GM18951 (cell line): Measurements from ENCODE around the gene ERGIC2.
"Not testable (repeated sequence)": the region's sequence is repeated elsewhere in the genome, so short reads cannot be mapped to it uniquely, and the experiment has no call there.

ENCODE experiments used
- POLR2A ChIP-seq: IDR thresholded peaks from 4 replicates; pipeline ENCODE4 v1.6.1; 2011; ENCODE audit warnings: mild to moderate bottlenecking; ENCODE audit not compliant: insufficient read length, insufficient read depth; ENCODE audit errors: extremely low read depth
- in situ Hi-C: fragments of 300-500 bp; cut with MboI; formaldehyde crosslinking; loops from one replicate; pipeline ENCODE4 v1.12.0; 2022; ENCODE audit warnings: low sequenced_read_pairs, mixed read lengths, inconsistent platforms; ENCODE audit not compliant: unreplicated experiment

ERGIC2 gene

DNA sequence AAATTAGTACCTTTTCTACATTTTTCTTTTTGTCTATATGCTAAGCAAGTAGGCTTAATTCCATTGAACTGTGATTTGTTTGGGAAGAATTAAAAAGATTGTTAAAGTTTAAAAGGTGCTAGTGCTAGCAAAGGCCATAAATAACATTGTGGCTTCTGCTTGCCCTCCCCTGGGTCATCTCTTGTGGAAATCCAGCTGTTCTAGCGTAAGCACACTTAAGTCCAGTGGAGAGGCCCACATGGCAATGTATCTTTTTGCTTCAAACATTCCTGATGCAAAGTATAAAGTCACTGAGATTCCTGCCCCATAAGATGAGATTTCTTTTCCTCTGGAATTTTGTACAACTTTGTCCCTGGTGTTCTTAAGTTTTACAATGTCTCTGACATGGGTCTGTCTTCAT is 14.4 kb upstream of the ERGIC2 start:
- in situ Hi-C loops: no loop called here
- TF ChIP-seq POLR2A: no peak

DNA sequence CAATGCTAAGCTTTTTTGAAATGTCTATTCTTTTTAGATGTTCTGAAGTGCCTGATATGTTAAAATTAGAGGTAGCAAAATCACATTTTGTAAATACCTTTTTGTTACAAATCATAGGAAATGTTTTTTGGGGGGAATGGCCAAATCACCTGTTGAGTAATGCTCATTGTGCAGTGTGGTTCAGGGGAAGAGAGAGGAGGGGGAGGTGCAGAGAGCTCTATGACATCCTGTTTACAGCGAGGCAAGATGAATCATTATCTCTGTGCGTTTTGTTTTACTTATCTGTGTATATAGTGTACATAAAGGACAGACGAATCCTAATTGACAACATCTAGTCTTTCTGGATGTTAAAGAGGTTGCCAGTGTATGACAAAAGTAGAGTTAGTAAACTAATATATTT is 9.4 kb upstream of the ERGIC2 start:
- in situ Hi-C loops: not testable (repeated sequence)

- TF ChIP-seq POLR2A: no peak
- in situ Hi-C loops: no loop called here
These were observed 8.4 kb upstream of the ERGIC2 start for GRCh38 chr12:29389295-29389919.

DNA sequence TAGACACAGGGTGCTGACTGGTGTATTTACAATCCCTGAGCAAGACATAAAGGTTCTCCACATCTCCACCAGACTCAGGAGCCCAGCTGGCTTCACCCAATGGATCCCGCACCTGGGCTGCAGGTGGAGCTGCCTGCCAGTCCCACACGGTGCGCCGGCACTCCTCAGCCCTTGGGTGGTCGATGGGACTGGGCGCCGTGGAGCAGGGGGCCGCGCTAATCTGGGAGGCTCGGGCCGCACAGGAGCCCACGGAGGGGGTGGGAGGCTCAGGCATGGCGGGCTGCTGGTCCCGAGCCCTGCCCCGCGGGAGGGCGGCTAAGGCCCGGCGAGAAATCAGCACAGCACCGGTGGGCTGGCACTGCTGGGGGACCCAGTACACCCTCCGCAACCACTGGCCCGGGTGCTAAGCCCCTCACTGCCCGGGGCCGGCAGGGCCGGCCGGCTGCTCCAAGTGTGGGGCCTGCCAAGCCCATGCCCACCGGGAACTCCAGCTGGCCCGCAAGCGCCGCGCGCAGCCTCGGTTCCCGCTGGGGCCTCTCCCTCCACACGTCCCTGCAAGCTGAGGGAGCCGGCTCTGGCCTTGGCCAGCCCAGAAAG is 5.2 kb upstream of the ERGIC2 start:
- in situ Hi-C loops: not testable (repeated sequence)

DNA sequence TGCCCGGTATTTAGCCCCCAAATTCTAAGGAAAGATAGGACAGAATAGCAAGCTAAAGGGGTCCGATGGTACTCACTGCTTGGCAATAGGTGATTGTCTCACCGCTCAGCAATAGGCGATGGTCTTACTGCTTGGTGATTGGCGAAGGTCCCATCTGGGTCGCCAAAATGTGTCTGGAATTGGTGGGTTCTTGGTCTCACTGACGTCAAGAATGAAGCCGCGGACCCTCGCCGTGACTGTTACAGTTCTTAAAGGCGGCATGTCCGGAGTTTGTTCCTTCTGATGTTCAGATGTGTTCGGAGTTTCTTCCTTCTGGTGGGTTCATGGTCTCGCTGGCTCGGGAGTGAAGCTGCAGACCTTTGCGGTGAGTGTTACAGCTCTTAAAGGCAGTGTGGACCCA is 4.2 kb upstream of the ERGIC2 start:
- in situ Hi-C loops: not testable (repeated sequence)

- in situ Hi-C loops: no loop called here
- no peak for TF ChIP-seq POLR2A
These were observed 1.3 kb upstream of the ERGIC2 start for GRCh38 chr12:29382251-29382650.

DNA sequence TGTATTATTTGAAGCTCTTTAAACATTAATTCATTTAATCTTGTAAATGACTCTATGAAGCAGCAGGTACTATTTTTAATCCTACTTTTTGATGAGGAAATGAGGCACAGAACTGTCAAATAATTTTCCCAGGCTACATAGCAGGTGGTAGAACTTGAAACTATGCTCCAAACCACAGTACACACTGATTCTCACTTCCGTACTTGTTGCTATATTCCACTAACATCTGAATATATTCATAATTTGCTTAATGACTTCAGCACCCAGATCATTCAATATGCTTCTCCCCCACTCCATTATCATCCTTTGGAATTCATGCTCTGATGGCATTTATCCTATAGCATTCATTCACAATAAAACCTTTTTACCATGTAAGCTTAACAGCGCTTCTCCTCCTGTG is 4.9 kb downstream of the ERGIC2 start:
- in situ Hi-C loops: no loop called here
- no peak for TF ChIP-seq POLR2A

GRCh38 chr12:29374913-29375312 is 6.1 kb downstream of the ERGIC2 start:
- no peak for TF ChIP-seq POLR2A
- in situ Hi-C loops: no loop called here

DNA sequence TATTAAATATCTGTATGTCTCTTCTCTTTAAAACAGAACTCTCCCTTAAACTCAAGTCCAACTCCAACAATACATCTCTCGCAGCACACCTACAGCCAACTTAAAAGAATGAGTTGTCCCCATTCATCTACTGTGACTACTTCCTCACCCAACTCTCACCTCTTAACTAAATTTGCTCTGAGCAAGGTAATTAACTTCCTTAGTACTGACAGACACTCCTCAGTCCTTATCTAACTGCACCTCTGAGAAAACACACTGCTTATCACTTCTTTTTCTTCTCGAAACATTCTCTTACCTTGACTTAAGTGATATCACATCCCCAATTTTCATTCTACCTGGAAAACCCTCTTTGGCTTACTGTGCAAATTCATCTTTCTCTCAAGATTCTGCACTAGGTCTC is 7.0 kb downstream of the ERGIC2 start:
- no peak for TF ChIP-seq POLR2A
- in situ Hi-C loops: no loop called here

GRCh38 chr12:29365091-29365490 is 15.9 kb downstream of the ERGIC2 start:
- no peak for TF ChIP-seq POLR2A
- in situ Hi-C loops: no loop called here

DNA sequence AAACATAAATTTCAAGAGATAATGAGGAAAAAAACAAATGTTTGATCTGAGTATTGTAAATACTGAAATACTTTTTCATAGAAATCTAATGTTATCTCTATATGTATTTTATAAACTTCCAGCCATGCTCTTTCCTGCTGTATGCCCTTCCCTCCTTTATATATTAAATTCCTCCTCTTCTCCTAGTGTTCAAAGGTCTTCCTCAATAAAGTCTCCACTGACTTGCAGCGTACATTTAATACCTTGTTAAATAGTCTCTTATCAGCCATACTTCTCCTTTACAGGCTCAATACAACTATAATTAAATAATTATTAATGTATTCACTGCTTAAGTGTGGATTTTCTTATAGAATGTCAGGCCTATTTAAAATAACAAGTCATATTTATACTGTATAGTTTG is 26.0 kb downstream of the ERGIC2 start:
- in situ Hi-C loops: no loop called here
- TF ChIP-seq POLR2A: no peak

GRCh38 chr12:29350080-29350479 is 30.9 kb downstream of the ERGIC2 start:
- in situ Hi-C loops: no loop called here
- no peak for TF ChIP-seq POLR2A

- in situ Hi-C loops: no loop called here
- no peak for TF ChIP-seq POLR2A
These were observed 34.1 kb downstream of the ERGIC2 start for GRCh38 chr12:29346769-29347421.

DNA sequence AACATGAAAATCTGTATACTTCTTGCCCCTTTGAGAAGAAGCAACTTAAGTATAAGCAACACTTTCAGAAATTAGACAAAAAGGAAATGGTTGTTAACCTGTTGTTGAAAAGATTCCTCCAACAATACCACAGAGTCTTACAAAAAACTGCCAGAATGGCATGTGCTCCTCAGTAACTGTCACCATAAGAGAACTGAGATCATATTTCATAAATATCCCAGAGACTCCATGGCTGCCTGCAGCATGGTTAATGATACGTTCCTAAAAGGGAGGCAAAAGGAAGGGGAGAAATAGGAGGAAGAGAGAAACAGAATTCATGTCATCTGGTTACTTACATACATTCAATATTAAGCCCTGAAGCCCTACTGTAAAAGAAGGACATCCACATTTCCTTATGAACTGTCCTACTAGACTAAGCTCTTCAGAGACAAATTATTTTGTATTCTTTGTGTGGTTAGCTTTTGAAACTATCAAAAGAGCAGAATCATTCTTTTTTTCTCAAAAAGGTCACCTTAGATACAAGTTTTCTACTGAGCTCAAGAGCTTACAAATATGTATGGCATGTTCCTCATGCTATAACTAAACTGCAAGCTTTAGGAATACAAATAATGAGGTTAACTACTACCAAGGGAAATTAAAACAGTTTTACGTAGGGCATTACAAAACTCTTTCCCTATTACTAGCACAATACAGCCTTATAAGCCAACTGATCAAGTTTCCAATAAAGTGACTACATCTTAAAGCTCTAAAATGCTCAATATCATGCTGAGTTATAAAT is 37.8 kb downstream of the ERGIC2 start:
- TF ChIP-seq POLR2A: no peak
- in situ Hi-C loops: no loop called here
